H1 (cell line): ENCODE results near the gene KRT77. TPM values are rescaled to one million over a fixed set of nuclear protein-coding genes. Genes with fewer than 3 reads are reported as not detected.

Experiments used
- CTCF ChIA-PET: fragments of 300-600 bp; sonication (Branson Sonifier 250); formaldehyde crosslinking; loops from one replicate; lab custom pipeline; 2021; ENCODE audit not compliant: partially characterized antibody; lab: Charles Lee
- POLR2A ChIA-PET: fragments of 300-600 bp; sonication (Branson Sonifier 250); formaldehyde crosslinking; loops from one replicate; lab custom pipeline; 2021; ENCODE audit warnings: inconsistent platforms; ENCODE audit not compliant: partially characterized antibody; lab: Charles Lee
- DNase-seq, 2 experiments: peaks; one replicate each; pipeline versions ENCODE4 v3.0.0 to v3.0.0-alpha.2; 2010 to 2022; ENCODE audit warnings: low spot score in 2 of 2, low read depth in 1 of 2, mixed read lengths in 1 of 2
- FAIRE-seq: peaks from 2 replicates; lab custom pipeline; 2011; peaks lifted over from hg19 to GRCh38; lab: Jason Lieb, UNC
- H2AFZ ChIP-seq: 2 replicates; pipeline ENCODE4 v1.8.1; 2012; ENCODE audit warnings: low read length, inconsistent platforms
- H2AK5ac ChIP-seq: 2 replicates; pipeline ENCODE4 v1.6.1; 2013; ENCODE audit warnings: low read depth, low read length
- H2BK120ac ChIP-seq: replicated peaks from 2 replicates; pipeline ENCODE3; 2013; ENCODE audit warnings: low read depth, low read length, inconsistent platforms
- H2BK12ac ChIP-seq: 2 replicates; pipeline ENCODE4 v1.6.1; 2013; ENCODE audit warnings: low read depth, low read length
- H2BK15ac ChIP-seq: 2 replicates; pipeline ENCODE4 v1.6.1; 2013; ENCODE audit warnings: low read length
- H2BK20ac ChIP-seq: 2 replicates; pipeline ENCODE4 v1.6.1; 2013; ENCODE audit warnings: low read length
- H2BK5ac ChIP-seq: 2 replicates; pipeline ENCODE4 v1.6.1; 2013; ENCODE audit warnings: low read depth, low read length
- H3K14ac ChIP-seq: 2 replicates; pipeline ENCODE4 v1.6.1; 2013; ENCODE audit warnings: inconsistent platforms; ENCODE audit not compliant: insufficient read length
- H3K18ac ChIP-seq: 2 replicates; pipeline ENCODE4 v1.6.1; 2013; ENCODE audit warnings: low read length; ENCODE audit errors: extremely low read depth
- H3K23ac ChIP-seq: 2 replicates; pipeline ENCODE4 v1.6.1; 2013; ENCODE audit warnings: inconsistent platforms; ENCODE audit not compliant: insufficient read length
- H3K23me2 ChIP-seq: 2 replicates; pipeline ENCODE4 v1.6.1; 2013; ENCODE audit warnings: low read depth, low read length
- H3K27ac ChIP-seq: 2 replicates; pipeline ENCODE4 v1.6.1; 2011; ENCODE audit warnings: low read depth, low read length, inconsistent platforms
- H3K27me3 ChIP-seq, 4 experiments: replicated peaks in 1 of 4; 1 replicate in 1 of 4; 2 replicates in 3 of 4; pipeline versions ENCODE4 v1.6.1 to v1.8.1; 2011 to 2013; ENCODE audit warnings: low read length in 3 of 4, mild to moderate bottlenecking in 3 of 4, inconsistent platforms in 2 of 4, mixed read lengths in 2 of 4, moderate library complexity in 1 of 4; ENCODE audit not compliant: control insufficient read depth in 3 of 4, insufficient read depth in 3 of 4; ENCODE audit errors: extremely low read depth in 1 of 4
- H3K36me3 ChIP-seq, 4 experiments: 2 replicates each; pipeline versions ENCODE4 v1.6.1 to v1.8.1; 2011 to 2013; ENCODE audit warnings: mild to moderate bottlenecking in 4 of 4, low read length in 3 of 4, moderate library complexity in 2 of 4, control low read depth in 1 of 4, inconsistent platforms in 1 of 4; ENCODE audit not compliant: insufficient read depth in 4 of 4, control insufficient read depth in 2 of 4
- H3K4ac ChIP-seq: replicated peaks from 2 replicates; pipeline ENCODE3; 2013; ENCODE audit warnings: low read length, low read depth, mixed read lengths, inconsistent platforms; ENCODE audit not compliant: insufficient read length
- H3K4me1 ChIP-seq, 4 experiments: replicated peaks in 1 of 4; 1 replicate in 1 of 4; 2 replicates in 3 of 4; pipeline versions ENCODE4 v1.6.1 to v1.8.1; 2011 to 2013; ENCODE audit warnings: low read length in 3 of 4, inconsistent platforms in 2 of 4, mixed read lengths in 1 of 4; ENCODE audit not compliant: insufficient read depth in 4 of 4, control insufficient read depth in 3 of 4
- H3K4me2 ChIP-seq, 2 experiments: 2 replicates each; pipeline versions ENCODE4 v1.6.1 to v1.8.1; 2011 to 2013; ENCODE audit warnings: low read depth in 2 of 2, low read length in 2 of 2, control low read depth in 1 of 2, inconsistent platforms in 1 of 2, mild to moderate bottlenecking in 1 of 2; ENCODE audit not compliant: insufficient read depth in 1 of 2
- H3K4me3 ChIP-seq, 4 experiments: fragments of 200-600, 300-600 bp in 1 of 4; sonication (generic), shearing (Covaris generic), sonication (Bioruptor Twin) in 1 of 4; 2 replicates each; pipeline versions ENCODE4 v1.5.1 to v1.8.1; 2011 to 2016; ENCODE audit warnings: low read length in 4 of 4, low read depth in 3 of 4, control low read depth in 2 of 4, inconsistent platforms in 2 of 4, mild to moderate bottlenecking in 2 of 4, mixed read lengths in 1 of 4, moderate library complexity in 1 of 4; ENCODE audit not compliant: insufficient read depth in 2 of 4; ENCODE audit errors: extremely low read depth in 1 of 4
- H3K56ac ChIP-seq: replicated peaks from 2 replicates; pipeline ENCODE3; 2013; ENCODE audit warnings: low read depth, mild to moderate bottlenecking, mixed read lengths, low read length, inconsistent platforms; ENCODE audit not compliant: insufficient read length
- H3K79me1 ChIP-seq: 2 replicates; pipeline ENCODE4 v1.6.1; 2013; ENCODE audit warnings: low read depth, low read length, control low read depth
- H3K79me2 ChIP-seq, 2 experiments: 2 replicates each; pipeline versions ENCODE4 v1.6.1 to v1.8.1; 2012 to 2013; ENCODE audit warnings: low read length in 2 of 2, mild to moderate bottlenecking in 2 of 2, inconsistent platforms in 1 of 2; ENCODE audit not compliant: insufficient read depth in 2 of 2, control insufficient read depth in 1 of 2
- H3K9ac ChIP-seq, 4 experiments: replicated peaks in 1 of 4; 1 replicate in 1 of 4; 2 replicates in 3 of 4; pipeline versions ENCODE4 v1.6.1 to v1.8.1; 2011 to 2013; ENCODE audit warnings: low read depth in 3 of 4, low read length in 3 of 4, control low read depth in 2 of 4, mild to moderate bottlenecking in 2 of 4, moderate library complexity in 2 of 4, inconsistent platforms in 1 of 4; ENCODE audit errors: extremely low read depth in 1 of 4
- H3K9me3 ChIP-seq, 2 experiments: 2 replicates each; pipeline versions ENCODE4 v1.6.1 to v1.8.1; 2012 to 2013; ENCODE audit warnings: mild to moderate bottlenecking in 2 of 2, moderate library complexity in 2 of 2, control low read depth in 1 of 2, inconsistent platforms in 1 of 2, low read depth in 1 of 2, low read length in 1 of 2, mixed read lengths in 1 of 2; ENCODE audit not compliant: insufficient read depth in 2 of 2
- H4K20me1 ChIP-seq, 2 experiments: replicated peaks in 1 of 2; 2 replicates each; pipeline versions ENCODE3 to v1.8.1; 2011 to 2013; ENCODE audit warnings: inconsistent platforms in 2 of 2, low read length in 2 of 2, mild to moderate bottlenecking in 1 of 2; ENCODE audit not compliant: insufficient read depth in 2 of 2, control insufficient read depth in 1 of 2
- H4K5ac ChIP-seq: 2 replicates; pipeline ENCODE4 v1.6.1; 2013; ENCODE audit warnings: low read length, low read depth, mixed read lengths, inconsistent platforms; ENCODE audit not compliant: insufficient read length
- H4K8ac ChIP-seq: 2 replicates; pipeline ENCODE4 v1.8.0; 2013; ENCODE audit warnings: mild to moderate bottlenecking, moderate library complexity, low read length, inconsistent platforms; ENCODE audit not compliant: insufficient read depth; ENCODE audit errors: extremely low read depth
- H4K91ac ChIP-seq: replicated peaks from 2 replicates; pipeline ENCODE3; 2013; ENCODE audit warnings: low read length, mixed read lengths, inconsistent platforms; ENCODE audit not compliant: insufficient read length
- BACH1 ChIP-seq: IDR thresholded peaks from 2 replicates; pipeline ENCODE4 v1.6.1; 2012; ENCODE audit warnings: low read length, improper control_type of control experiment
- BRCA1 ChIP-seq: IDR thresholded peaks from 2 replicates; pipeline ENCODE4 v1.6.1; 2012; ENCODE audit warnings: low read depth, low read length, improper control_type of control experiment
- FOSL1 ChIP-seq: IDR thresholded peaks from 2 replicates; pipeline ENCODE4 v1.6.1; 2011; ENCODE audit warnings: mild to moderate bottlenecking, low read depth, low read length, moderate library complexity; ENCODE audit not compliant: insufficient read depth
- HDAC2 ChIP-seq, 2 experiments: fragments of 300-600 bp in 1 of 2; sonication (generic) in 1 of 2; IDR thresholded peaks; 2 replicates each; pipeline ENCODE4 v1.6.1; 2011 to 2012; ENCODE audit warnings: low read depth in 2 of 2, low read length in 2 of 2, mild to moderate bottlenecking in 2 of 2, moderate library complexity in 2 of 2, borderline replicate concordance in 1 of 2, inconsistent platforms in 1 of 2
- KDM4A ChIP-seq: IDR thresholded peaks from one replicate; pipeline ENCODE4 v1.7.1; 2012; ENCODE audit warnings: low read depth, mild to moderate bottlenecking, moderate library complexity, low read length, inconsistent platforms; ENCODE audit not compliant: severe bottlenecking
- MAFK ChIP-seq: IDR thresholded peaks from 2 replicates; pipeline ENCODE4 v1.6.1; 2012; ENCODE audit warnings: low read depth, mild to moderate bottlenecking, improper control_type of control experiment, low read length
- POLR2A ChIP-seq, 2 experiments: IDR thresholded peaks; 1 replicate in 1 of 2; 2 replicates in 1 of 2; pipeline ENCODE4 v1.6.1; 2011; ENCODE audit warnings: low read depth in 2 of 2, low read length in 2 of 2, mild to moderate bottlenecking in 2 of 2; ENCODE audit errors: control extremely low read depth in 1 of 2
- RXRA ChIP-seq: IDR thresholded peaks from 2 replicates; pipeline ENCODE4 v1.6.1; 2011; ENCODE audit warnings: low read depth, mild to moderate bottlenecking, low read length, moderate library complexity; ENCODE audit not compliant: insufficient read depth
- SIN3A ChIP-seq, 2 experiments: IDR thresholded peaks in 1 of 2; conservative IDR thresholded peaks in 1 of 2; 2 replicates each; pipeline ENCODE4 v1.6.1; 2011 to 2012; ENCODE audit warnings: low read length in 2 of 2, improper control_type of control experiment in 1 of 2, low read depth in 1 of 2, mild to moderate bottlenecking in 1 of 2
- SIX5 ChIP-seq: IDR thresholded peaks from 2 replicates; pipeline ENCODE4 v1.6.1; 2011; ENCODE audit warnings: mild to moderate bottlenecking, low read depth, low read length
- TAF7 ChIP-seq: optimal IDR thresholded peaks from 2 replicates; pipeline ENCODE3; 2011; ENCODE audit warnings: low read depth, mild to moderate bottlenecking, inconsistent platforms, low read length, moderate library complexity, borderline replicate concordance
- TEAD4 ChIP-seq: IDR thresholded peaks from 2 replicates; pipeline ENCODE4 v1.6.1; 2012; ENCODE audit warnings: low read depth, low read length, inconsistent platforms, mixed read lengths
- WGBS, 2 experiments: shearing (Covaris generic) in 1 of 2; methylation state at CpG; one replicate each; pipeline versions ENCODE4 v1.1.6 to v1.1.7; 2013 to 2015; ENCODE audit warnings: low lambda C conversion rate in 2 of 2, mixed read lengths in 2 of 2, inconsistent platforms in 1 of 2, low coverage in 1 of 2, missing lambda C conversion rate in 1 of 2; ENCODE audit not compliant: insufficient replicate concordance in 2 of 2, insufficient coverage in 1 of 2, insufficient read length in 1 of 2; ENCODE audit errors: extremely low coverage in 1 of 2, missing lambda C conversion rate in 1 of 2; 5-methylcytosine and 5-hydroxymethylcytosine counted together
- polyA plus RNA-seq, 7 experiments: library from polyadenylated mRNA; depleted of rRNA in 3 of 7; stranded (reverse) in 5 of 7; unstranded in 2 of 7; fragments of >200 nt in 5 of 7; fragments of 200-250 nt in 2 of 7; gene quantifications; 1 replicate in 5 of 7; 2 replicates in 1 of 7; 4 replicates in 1 of 7; pipeline versions ENCODE4 v1.2.1 to v1.2.3, GENCODE V29; 2011 to 2013; ENCODE audit warnings: missing spikeins in 2 of 7, mixed read lengths in 2 of 7
- total RNA-seq: library from RNA; stranded (reverse); fragmentation: NEBNext Ultra II Directional; extraction: Animal tissue kit (Norgen Biotek cat#: 25700); gene quantifications from 2 replicates; pipeline ENCODE4 v1.2.1, GENCODE V29; 2021
- TF ChIP-seq, protein P1 (sequence below): IDR thresholded peaks from 2 replicates; pipeline ENCODE4 v1.6.1; 2012; ENCODE audit warnings: inconsistent platforms
- TF ChIP-seq, protein P2 (sequence below): IDR thresholded peaks from 2 replicates; pipeline ENCODE4 v1.6.1; 2012; ENCODE audit warnings: inconsistent platforms

KRT77 gene
- total and polyA plus RNA-seq, 2 of the 8 experiments (the other 6 are each of a cell fraction or from before 2014, with no cell fraction given) = 0.02 TPM; not detected in 1

DNA sequence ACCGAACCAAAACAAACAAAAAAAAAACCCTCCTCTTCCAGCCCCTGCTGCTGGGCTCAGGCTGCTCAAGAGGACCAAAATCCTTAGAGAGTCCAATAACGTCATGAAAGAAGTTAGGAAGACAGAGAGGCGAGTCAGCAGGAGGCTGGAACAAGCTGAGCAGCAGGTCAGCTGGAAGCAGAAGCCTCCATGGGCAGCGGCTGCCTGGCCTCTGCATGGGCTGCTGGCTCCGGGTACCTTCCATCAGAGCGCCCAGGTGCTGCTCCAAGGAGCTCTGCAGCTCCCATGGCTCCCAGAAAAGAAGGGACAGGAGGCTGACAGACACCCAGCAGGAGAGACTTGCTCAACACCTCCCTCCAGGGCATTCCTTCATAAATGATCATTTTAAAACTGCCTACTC, 48.1 kb downstream of the KRT77 start:
- H3K4ac ChIP-seq = no peak overlapping the region
- no peak overlapping the region for H2BK15ac ChIP-seq
- H3K14ac ChIP-seq = no peak overlapping the region
- no peak overlapping the region for H3K4me3 ChIP-seq
- POLR2A ChIA-PET = no interaction called here
- no peaks in the 10 kb centered on the region for H3K4me1 ChIP-seq
- no peak overlapping the region for H4K5ac ChIP-seq
- no peak overlapping the region for H2AK5ac ChIP-seq
- H2BK120ac ChIP-seq = no peak overlapping the region
- DNase-seq = no peak
- H3K18ac ChIP-seq = no peak overlapping the region
- no peaks in the 10 kb centered on the region for H4K20me1 ChIP-seq
- H2AFZ ChIP-seq = no peak overlapping the region
- H3K9me3 ChIP-seq = peaks cover 0 to 6% of the 10 kb centered on the region in 2 experiments; a peak in 1 of 4 replicates
- no peak overlapping the region for H4K8ac ChIP-seq
- no peak overlapping the region for H2BK20ac ChIP-seq
- H3K27me3 ChIP-seq = no peaks in the 10 kb centered on the region
- no peaks in the 10 kb centered on the region for H3K79me2 ChIP-seq
- no peak overlapping the region for H4K91ac ChIP-seq
- no peaks in the 10 kb centered on the region for H3K36me3 ChIP-seq
- no peaks in the 10 kb centered on the region for H3K23me2 ChIP-seq
- no peak overlapping the region for H3K4me2 ChIP-seq
- no peak overlapping the region for H2BK5ac ChIP-seq
- H3K9ac ChIP-seq = no peak overlapping the region
- FAIRE-seq = no peak
- WGBS, 2 experiments = 82% methylated on average over 6 of the region's 6 CpGs; no CpG with 5 or more reads in 1 of the 2 experiments
- no peaks in the 10 kb centered on the region for H3K79me1 ChIP-seq
- no peak overlapping the region for H3K27ac ChIP-seq
- no peak overlapping the region for H3K23ac ChIP-seq
- CTCF ChIA-PET = interaction anchor here (0.7 to 3.9 kb wide), 6 partner anchors 11 to 293 kb away, joined by 3 to 18 read pairs (median 3); no protein-coding TSS in a partner anchor
- no peak overlapping the region for H2BK12ac ChIP-seq
- no peak overlapping the region for H3K56ac ChIP-seq
- TF ChIP-seq RXRA = no peak
- TF ChIP-seq MAFK = no peak
- TF ChIP-seq TEAD4 = no peak
- TF ChIP-seq BRCA1 = no peak
- TF ChIP-seq, protein P1, sequence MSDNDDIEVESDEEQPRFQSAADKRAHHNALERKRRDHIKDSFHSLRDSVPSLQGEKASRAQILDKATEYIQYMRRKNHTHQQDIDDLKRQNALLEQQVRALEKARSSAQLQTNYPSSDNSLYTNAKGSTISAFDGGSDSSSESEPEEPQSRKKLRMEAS = no peak
- no peak for TF ChIP-seq HDAC2 (IDR thresholded peaks at IDR 0.05; ENCODE audit: borderline replicate concordance in 1 of 2, low read depth in 2 of 2, low read length in 2 of 2)
- no peak for TF ChIP-seq FOSL1
- TF ChIP-seq BACH1 = no peak
- no peak for TF ChIP-seq POLR2A (IDR thresholded peaks at IDR 0.05; ENCODE audit: control extremely low read depth in 1 of 2, low read depth in 2 of 2, low read length in 2 of 2)
- no peak for TF ChIP-seq TAF7
- TF ChIP-seq KDM4A = no peak
- TF ChIP-seq, protein P2, sequence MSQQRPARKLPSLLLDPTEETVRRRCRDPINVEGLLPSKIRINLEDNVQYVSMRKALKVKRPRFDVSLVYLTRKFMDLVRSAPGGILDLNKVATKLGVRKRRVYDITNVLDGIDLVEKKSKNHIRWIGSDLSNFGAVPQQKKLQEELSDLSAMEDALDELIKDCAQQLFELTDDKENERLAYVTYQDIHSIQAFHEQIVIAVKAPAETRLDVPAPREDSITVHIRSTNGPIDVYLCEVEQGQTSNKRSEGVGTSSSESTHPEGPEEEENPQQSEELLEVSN = no peak
- TF ChIP-seq SIX5 = no peak
- TF ChIP-seq SIN3A (conservative IDR thresholded peaks at IDR 0.05 in 1 of 2, IDR thresholded peaks at IDR 0.05 in 1 of 2; ENCODE audit: low read depth in 1 of 2, low read length in 2 of 2) = no peak
